HAP-1 (cell line): Measurements from ENCODE around the gene MRGPRF.

ENCODE experiments used
- DNase-seq, 2 experiments: peaks; one replicate each; pipeline ENCODE4 v3.0.0-alpha.2; 2016 to 2020; ENCODE audit warnings: low spot score in 2 of 2
- H3K27me3 ChIP-seq: fragments of 250-450 bp; sonication (Bioruptor Pico); 2 replicates; pipeline ENCODE4 v1.5.1; 2020; ENCODE audit warnings: low read depth, mild to moderate bottlenecking, moderate library complexity
- H3K36me3 ChIP-seq: fragments of 250-450 bp; sonication (Bioruptor Pico); replicated peaks from 2 replicates; pipeline ENCODE4 v1.5.1; 2020; ENCODE audit warnings: mild to moderate bottlenecking
- H3K4me1 ChIP-seq: fragments of 250-450 bp; sonication (Bioruptor Pico); 2 replicates; pipeline ENCODE4 v1.5.1; 2020; ENCODE audit warnings: mild to moderate bottlenecking
- H3K4me3 ChIP-seq: fragments of 250-450 bp; sonication (Bioruptor Pico); 2 replicates; pipeline ENCODE4 v1.5.1; 2020; ENCODE audit warnings: mild to moderate bottlenecking, moderate library complexity
- H3K9me3 ChIP-seq: fragments of 250-450 bp; sonication (Bioruptor Pico); 2 replicates; pipeline ENCODE4 v1.5.1; 2020; ENCODE audit warnings: mild to moderate bottlenecking, moderate library complexity
- in situ Hi-C: fragments of 300-500 bp; cut with MboI; formaldehyde crosslinking; loops from 3 replicates; pipeline ENCODE4 v1.14.3; 2020; ENCODE audit warnings: low sequenced_read_pairs, inconsistent platforms, mixed read lengths

Gene MRGPRF

DNA sequence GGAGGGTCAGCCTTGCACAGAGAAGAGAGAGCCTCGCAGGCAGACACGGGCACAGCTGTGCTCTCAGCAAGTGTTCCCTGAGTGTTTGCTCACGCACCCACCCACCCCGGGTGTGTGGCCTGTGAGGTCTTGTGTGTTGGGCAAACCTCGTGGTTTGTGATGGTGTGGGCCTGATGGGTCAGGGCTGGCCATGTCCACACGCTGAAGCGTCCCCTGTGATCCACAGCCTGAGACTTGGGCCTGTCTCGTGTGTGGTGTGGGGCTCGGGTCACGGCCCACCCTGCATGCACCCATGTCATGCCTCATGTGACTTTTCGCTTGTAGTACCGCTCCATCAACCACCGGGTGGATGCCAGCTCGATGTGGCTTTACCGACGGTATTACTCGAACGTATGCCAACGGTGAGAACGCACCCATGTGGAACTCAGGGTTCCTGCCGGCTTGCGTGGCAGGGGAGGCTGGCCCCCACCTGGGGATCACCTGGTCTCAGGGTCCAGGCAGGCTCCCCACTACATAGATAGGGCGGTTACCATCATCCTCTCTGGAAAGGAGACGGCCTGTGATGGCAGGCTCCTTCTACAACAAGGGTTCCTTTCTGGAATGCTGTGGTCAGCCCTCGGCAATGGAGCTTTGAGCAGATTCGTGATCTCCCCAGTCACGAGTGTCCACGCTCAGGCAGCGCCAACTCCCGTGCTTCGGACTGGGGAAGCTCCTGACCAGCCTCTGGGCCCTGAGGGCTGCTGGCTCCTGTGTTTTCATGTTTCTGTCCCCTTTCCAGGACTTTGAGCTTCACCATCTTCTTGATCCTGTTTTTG, 41.6 kb upstream of the MRGPRF start:
- Histone ChIP-seq H3K9me3 (no peaks in the 10 kb centered on the region), H3K27me3 (no peaks in the 10 kb centered on the region), H3K4me1 (no peaks in the 10 kb centered on the region; the same call in 1 of the 2 replicates), H3K4me3 (no peak overlapping the region), H3K36me3 (peaks cover 3% of the 10 kb centered on the region)
- DNase-seq: no peak
- in situ Hi-C loops: no loop called here

DNA sequence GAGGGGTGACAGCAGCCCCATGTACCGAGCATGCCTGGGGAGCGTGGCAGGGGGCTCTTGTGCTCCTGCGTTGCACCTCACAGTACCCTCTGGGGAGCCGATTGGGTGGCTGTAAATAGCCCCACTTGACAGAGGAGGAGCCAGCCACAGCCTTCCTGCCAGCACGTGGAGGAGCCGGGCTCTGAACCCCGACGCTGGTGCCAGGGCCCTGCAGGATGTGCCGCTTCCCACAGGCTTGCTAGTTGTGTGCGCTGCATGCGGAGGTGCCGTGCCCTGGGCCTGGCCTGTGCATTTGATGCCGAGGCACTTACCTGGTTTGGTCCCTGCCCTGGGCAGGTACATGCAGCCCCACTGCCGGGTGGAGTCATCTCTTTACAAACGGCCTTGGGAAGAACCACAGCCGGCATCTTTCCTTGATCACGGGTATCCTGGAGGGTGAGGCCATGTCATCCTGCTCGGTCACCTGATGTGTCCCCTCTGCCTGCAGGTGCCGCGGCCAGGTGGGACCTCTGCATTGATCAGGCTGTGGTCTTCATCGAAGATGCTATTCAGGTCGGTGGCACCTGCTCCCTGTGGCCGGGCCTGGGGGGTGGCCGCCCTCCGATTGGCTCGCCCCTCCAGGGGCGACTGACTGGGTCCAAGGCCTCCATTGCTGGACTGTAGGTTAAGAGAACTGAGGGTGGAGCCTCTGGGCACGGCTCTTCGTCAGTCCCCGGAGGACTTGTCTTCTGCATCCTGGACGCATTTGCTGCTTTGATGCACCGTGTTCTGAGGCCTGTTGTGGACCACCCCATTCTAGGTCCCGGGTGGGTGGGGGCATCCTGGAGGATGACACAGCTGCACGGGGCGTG, 40.7 kb upstream of the MRGPRF start:
- DNase-seq: no peak
- Histone ChIP-seq H3K4me1 (no peaks in the 10 kb centered on the region; the same call in 1 of the 2 replicates), H3K36me3 (peaks cover 3% of the 10 kb centered on the region), H3K4me3 (no peak overlapping the region), H3K9me3 (no peaks in the 10 kb centered on the region), H3K27me3 (no peaks in the 10 kb centered on the region)
- in situ Hi-C loops: no loop called here

DNA sequence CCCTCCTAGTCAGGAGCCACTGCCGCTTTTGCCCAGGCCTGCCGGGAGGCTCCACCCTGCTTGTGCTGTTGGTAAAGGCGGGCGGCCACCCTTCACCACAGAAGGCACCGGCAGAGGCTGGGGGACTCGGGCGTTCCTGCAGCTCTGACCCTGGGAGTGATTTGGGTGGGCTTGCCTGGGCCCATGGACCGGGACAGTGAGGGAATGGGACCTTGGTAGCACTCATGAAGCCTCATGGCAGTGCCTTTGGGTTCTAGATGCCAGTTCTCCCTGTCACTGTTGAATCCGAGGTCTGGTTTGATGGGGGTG, 40.1 kb upstream of the MRGPRF start:
- H3K4me3 ChIP-seq: no peak overlapping the region
- in situ Hi-C loops: no loop called here
- peaks cover 4% of the 10 kb centered on the region; the same call in 1 of the 2 replicates for H3K4me1 ChIP-seq
- peaks cover 3% of the 10 kb centered on the region for H3K36me3 ChIP-seq
- no peak for DNase-seq
- H3K9me3 ChIP-seq: no peaks in the 10 kb centered on the region; the same call in 1 of the 2 replicates
- H3K27me3 ChIP-seq: no peaks in the 10 kb centered on the region

DNA sequence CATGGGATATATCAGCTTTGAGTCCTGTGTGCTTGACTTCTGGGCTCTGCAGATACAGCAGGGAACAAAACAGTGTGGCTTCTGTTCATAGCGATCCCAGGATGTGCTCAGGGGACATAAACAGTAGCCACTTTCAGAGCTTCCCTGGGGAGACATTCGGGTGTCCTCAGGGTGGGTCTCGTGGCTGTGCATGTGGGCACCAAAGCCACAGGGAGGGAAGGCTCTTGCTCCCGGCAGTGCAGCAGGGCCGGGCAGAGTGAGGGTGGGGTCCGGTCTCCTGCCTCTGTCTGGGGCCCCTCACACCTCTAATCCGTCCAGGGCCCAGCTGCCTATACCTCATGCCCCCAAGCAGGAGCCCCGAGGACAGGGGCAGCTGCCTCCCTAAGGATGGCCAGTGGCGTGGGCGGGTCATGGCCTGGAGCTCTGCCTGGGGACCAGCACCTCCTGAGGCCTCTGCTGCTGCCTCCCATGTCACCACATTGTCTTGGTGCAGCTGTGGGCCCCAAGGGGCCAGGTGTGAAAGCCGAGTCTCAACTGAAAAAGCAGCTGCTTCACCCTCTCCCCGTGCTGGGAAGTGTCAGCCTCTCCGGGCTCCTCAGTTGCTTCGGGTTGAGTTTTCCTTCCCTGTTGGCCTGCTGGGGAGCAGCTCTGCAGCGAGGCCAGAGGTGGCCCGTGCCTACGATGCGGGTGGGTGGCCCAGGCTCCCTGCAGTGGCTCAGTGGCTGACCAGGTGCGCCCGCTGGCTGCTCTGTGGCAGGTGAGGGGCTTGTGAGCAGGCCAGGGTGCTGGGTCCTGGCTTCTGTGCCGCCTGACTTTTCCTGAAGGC, 39.5 kb upstream of the MRGPRF start:
- Histone ChIP-seq H3K36me3 (peaks cover 3% of the 10 kb centered on the region), H3K27me3 (no peaks in the 10 kb centered on the region), H3K9me3 (no peaks in the 10 kb centered on the region; the same call in 1 of the 2 replicates), H3K4me1 (peaks cover 5% of the 10 kb centered on the region; the same call in 1 of the 2 replicates), H3K4me3 (no peak overlapping the region)
- in situ Hi-C loops: no loop called here
- no peak for DNase-seq

DNA sequence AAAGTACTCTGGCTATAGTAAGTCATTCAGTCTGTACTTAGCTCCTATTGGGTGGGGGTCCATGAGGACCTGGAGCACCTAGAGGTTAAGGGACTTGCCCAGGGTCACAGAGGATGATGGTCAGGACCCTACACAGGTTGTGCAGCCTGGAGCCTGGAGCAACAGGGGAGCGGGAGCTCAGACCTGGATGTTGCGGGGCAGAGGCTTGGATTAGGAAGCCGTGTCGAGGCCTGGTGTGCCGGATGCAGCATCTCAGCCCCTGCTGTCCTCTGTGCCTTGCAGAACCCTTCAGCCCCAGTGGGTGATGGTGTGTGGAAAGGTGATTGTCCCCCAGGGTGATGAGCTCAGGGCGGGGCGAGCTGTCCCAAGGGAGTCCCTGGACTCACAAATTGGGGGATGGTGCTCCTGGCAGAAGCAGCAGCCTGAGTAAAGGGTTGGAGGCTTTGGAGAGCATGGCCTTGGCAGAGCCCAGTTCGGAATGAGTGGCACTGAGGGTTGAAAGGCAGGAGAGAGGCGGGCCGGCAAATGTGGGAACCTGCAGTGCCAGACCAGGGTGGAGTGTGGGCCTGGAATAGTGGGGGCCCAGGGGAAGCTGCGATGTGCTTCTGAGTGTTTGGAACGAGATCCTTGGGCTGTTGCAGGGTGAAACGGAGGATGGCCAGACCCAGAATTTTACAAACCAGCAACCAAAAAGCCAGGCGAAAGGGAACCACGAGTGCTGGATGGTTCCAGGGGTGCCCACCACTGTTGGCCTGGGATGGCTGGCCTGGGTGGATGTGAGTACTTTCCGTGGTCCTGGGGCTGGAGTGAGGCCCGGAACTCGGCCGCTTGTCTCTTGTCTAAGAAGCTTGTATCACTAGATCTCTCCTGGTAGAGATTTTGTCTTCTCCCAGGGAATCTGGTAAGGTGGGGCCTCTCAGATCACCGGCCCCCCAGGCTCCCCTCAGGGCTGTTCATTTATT, 38.6 kb upstream of the MRGPRF start:
- H3K4me1 ChIP-seq: peaks cover 5% of the 10 kb centered on the region; the same call in 1 of the 2 replicates
- no peak for DNase-seq
- H3K4me3 ChIP-seq: no peak overlapping the region
- H3K27me3 ChIP-seq: no peaks in the 10 kb centered on the region
- no peaks in the 10 kb centered on the region; the same call in 1 of the 2 replicates for H3K9me3 ChIP-seq
- peaks cover 3% of the 10 kb centered on the region for H3K36me3 ChIP-seq
- in situ Hi-C loops: no loop called here

DNA sequence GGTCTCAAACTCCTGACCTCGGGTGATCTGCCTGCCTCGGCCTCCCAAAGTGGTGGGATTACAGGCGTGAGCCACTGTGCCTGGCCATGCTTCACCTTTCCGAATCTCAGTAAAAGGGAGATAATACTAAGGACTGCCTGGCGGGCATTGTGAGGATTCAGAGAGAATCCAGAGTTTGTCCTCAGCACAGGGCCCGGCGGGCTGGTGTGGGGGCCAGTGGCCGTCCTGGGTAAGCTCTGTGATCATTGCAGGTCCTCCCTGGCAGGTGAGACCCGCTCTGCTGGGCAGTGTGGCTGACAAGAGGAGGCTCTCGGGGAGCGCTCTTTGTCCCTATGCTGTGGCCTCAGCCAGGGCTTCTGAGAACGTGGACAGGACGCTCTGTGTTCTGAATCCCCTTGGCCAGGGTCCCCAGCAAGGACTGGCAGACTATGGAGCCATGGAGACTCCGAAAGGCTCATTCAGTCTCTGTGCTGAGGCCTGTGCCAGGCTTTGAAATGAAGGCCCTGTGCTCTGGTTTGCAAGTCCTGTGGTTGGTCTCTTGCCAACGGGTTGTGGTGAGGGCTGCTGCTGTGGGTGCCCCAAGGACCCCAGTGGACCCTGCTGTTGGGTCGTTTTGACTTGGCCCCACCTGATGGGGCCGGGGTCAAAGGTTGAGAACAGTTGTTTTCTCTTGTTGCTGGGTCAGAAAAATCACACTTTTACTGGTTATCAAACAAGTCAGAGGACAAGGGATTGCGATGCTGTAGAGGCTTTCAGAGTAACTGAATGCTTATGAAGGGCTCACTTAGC, 37.7 kb upstream of the MRGPRF start:
- Histone ChIP-seq H3K4me3 (no peak overlapping the region), H3K4me1 (peaks cover 5% of the 10 kb centered on the region; the same call in 1 of the 2 replicates), H3K36me3 (peaks cover 3% of the 10 kb centered on the region; the same call in 1 of the 2 replicates), H3K9me3 (no peaks in the 10 kb centered on the region; the same call in 1 of the 2 replicates), H3K27me3 (no peaks in the 10 kb centered on the region)
- in situ Hi-C loops: no loop called here
- no peak for DNase-seq

DNA sequence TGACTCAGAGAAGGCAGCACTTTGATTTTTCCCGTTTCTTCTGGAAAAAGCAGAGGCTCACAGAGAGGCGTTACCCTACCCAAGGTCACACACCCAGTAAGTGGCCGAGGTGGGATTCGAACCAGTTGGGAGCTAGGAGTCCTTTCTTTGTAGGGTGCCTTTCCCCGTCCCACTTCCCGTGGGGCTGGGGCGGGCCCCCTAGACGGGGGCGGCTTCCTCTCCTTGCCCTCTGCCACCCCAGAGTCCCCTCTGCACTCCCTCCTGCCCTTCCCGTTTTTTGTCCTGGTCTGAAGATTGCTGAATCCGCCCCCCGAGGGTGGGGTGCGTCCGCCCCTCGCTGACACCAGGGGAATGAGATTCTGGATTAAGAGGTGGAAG, 36.4 kb upstream of the MRGPRF start:
- in situ Hi-C loops: no loop called here
- peak overlapping the region; percentile 58 for H3K4me3 ChIP-seq
- H3K36me3 ChIP-seq: 0 out of 2 replicates have a peak, but pooled peaks cover 2% of the 10 kb centered on the region
- no peak for DNase-seq
- no peaks in the 10 kb centered on the region for H3K27me3 ChIP-seq
- peaks cover 9% of the 10 kb centered on the region for H3K4me1 ChIP-seq
- H3K9me3 ChIP-seq: no peaks in the 10 kb centered on the region; the same call in 1 of the 2 replicates

DNA sequence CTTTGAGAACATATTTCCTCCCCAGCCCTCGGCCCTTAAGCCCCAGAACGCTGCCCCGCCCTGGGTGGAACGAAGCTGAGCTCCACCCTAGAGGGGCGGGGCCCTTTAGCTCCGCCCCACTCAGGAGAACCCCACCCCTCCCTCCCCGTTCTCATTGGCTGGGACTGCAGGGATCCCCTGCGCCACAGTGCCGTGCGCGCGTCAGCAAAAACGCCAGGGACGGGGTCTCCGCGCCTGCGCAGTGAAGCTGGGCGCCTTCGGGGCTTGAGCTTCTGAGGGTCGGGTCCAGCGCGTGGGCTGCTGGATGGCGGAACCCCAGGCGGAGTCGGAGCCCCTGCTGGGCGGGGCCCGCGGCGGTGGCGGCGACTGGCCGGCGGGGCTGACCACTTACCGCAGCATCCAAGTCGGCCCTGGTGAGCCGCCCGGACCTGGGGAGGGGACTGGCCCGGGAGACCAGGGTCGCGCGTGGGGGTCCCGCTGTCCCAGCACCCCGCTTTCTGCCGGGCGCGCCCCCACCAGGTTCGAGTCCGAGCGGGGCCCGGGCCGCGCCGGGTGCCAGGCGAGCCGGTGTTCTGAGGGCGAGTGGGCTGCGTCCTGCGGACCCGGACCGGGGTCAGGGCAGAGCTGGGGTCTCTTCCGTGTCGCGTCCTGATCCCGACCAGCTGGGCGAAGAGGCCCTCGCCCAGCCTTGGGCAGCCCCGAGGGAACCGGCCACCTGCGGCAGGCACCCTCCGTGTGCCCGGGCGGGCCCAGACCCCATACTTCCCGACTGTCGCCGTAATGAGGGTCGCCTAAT, 35.8 kb upstream of the MRGPRF start, which contains the start of gene TPCN2:
Gene TPCN2, plus strand, starts transcription at position 239 of the 796 bp plus-strand sequence. Its CDS starts 66 bp downstream, at position 305.
- Histone ChIP-seq H3K9me3 (no peaks in the 10 kb centered on the region; the same call in 1 of the 2 replicates), H3K4me3 (peak within 1 kb of the TSS; percentile 58), H3K36me3 (no peaks in the 10 kb centered on the region), H3K27me3 (no peaks in the 10 kb centered on the region), H3K4me1 (peaks cover 13% of the 10 kb centered on the region)
- DNase-seq: peak; percentile 95 to 96
- in situ Hi-C loops: no loop called here

DNA sequence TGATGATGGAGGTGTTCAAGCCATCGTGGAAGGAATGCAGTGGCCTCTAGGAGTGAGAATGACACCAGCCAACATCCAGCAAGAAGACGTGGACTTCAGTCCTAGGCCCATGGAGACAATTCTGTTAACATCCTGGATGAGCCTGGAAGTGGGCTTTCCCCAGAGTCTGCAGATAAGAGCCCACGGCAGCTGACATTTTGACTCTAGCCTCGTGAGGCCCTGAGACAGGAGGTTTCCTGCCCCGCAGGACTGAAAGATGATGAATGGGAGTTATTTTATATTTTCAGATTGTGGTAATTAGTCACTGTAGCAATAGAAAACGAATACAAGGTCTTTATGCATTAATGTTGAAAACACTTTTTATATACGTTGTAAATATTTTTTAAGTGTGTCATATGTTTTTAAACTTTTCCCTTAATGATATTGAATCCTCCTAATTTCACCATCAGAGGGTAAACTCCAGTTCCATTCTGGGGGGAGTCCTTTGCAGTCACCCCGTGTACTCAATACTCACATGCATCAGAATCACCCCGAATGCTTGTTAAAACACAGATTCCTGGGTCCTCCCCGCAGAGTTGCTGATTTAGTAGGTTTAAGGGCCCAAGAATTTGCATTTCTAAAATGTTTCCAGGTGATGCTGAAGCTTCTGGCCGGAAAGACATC, 35.1 kb upstream of the MRGPRF start:
- Histone ChIP-seq H3K4me1 (peaks cover 13% of the 10 kb centered on the region), H3K9me3 (no peaks in the 10 kb centered on the region; the same call in 1 of the 2 replicates), H3K27me3 (no peaks in the 10 kb centered on the region), H3K4me3 (peak overlapping the region; percentile 58), H3K36me3 (no peaks in the 10 kb centered on the region)
- in situ Hi-C loops: no loop called here
- DNase-seq: no peak

DNA sequence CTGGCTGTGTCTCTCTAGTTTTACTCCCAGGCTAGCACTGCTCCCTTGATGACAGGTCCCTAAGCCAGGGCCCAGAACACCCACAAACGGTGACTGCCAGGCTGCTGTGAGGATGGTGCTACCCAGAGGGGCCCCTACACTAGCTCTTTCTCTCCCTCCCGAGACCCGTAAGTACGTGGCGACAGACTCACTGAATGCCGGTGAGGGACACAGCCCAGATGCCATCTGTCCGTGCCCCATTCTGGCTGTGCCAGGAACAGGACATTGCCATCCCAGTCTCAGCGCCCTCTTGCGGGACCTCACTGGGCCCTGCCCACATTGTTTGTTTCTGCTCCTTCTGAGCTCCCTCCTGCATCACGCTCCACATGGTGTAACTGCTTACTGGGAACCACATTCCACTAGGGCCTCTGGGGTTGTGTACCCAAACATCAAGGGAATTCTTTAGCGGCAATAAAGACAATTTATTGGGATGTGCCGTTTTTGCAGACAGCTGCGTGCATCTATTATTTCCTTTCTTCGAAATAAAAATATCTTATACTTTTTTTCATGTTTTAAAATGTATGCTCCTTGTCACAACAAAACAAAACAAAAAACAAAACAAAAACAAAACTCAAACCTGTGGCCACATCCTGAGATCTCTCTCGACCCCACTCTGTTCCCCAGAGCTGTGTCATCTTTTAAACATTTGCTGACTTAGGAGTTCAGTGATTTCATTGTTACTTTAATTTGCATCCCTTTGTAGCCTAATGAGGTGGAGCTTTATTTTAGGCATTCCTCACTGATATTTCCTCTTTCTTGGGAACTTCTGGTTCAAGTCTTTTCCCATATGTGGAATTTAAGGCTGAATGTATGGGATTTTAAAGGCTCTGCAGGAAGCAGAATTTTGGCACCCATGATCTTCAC, 31.3 kb upstream of the MRGPRF start:
- H3K27me3 ChIP-seq: no peaks in the 10 kb centered on the region
- no peaks in the 10 kb centered on the region; the same call in 1 of the 2 replicates for H3K9me3 ChIP-seq
- H3K4me1 ChIP-seq: peaks cover 27% of the 10 kb centered on the region
- DNase-seq: peak; percentile 12 to 56
- no peak overlapping the region for H3K4me3 ChIP-seq
- in situ Hi-C loops: no loop called here
- no peaks in the 10 kb centered on the region for H3K36me3 ChIP-seq
